ENCODE data around the gene ARL17B.
A peak's percentile ranks its signal among the peaks of the same experiment; 100 is the strongest.
"Not testable (repeated sequence)": the region's sequence is repeated elsewhere in the genome, so short reads cannot be mapped to it uniquely, and the experiment has no call there.

Gene ARL17B

DNA sequence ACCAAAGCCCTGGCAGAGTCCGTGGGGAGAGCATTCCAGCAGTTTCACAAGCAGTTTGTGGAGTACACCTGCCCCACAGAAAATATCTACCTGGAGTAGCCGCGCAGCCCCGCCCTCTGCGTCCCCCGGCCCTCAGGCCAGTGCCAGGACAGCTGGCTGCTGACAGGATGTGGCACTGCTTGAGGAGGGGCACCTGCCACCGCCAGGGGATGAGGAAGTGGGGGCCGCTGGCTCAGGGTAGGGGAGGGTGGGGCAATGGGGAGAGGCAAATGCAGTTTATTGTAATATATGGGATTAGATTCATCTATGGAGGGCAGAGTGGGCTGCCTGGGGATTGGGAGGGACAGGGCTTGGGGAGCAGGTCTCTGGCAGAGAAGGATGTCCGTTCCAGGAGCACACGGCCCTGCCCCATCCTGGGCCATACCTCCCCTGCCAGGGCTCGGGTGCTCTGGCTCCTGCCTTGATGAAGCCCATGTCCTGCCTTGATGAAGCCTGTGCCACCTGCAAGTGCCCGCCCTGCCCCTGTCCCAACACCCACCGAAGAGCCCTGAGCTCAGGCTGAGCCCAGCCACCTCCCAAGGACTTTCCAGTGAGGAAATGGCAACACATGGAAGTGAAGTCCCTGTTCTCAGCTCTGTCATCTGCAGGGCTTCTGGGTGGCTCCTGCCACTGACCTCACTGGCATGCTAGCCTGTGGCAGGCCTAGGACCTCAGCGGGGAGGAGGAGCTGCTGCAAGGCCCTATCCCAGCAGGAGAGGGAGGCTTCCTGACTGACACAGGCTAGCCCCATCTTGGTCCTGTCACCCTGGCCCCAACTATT lies 116.4 kb downstream of the ARL17B start:
- not testable (repeated sequence) for FAIRE-seq

DNA sequence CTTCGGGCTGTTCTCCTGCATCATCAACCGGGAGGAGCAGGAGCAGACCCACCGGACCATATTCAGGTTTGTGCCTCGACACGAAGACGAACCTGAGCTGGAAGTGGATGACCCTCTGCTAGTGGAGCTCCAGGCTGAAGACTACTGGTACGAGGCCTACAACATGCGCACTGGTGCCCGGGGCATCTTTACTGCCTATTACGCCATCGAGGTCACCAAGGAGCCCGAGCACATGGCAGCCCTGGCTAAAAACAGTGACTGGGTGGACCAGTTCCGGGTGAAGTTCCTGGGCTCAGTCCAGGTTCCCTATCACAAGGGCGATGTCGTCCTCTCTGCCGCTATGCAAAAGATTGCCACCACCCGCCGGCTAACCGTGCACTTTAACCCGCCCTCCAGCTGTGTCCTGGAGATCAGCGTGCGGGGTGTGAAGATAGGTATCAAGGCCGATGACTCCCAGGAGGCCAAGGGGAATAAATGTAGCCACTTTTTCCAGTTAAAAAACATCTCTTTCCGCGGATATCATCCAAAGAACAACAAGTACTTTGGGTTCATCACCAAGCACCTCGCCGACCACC lies 117.1 kb downstream of the ARL17B start:
- FAIRE-seq, result not testable (repeated sequence)

DNA sequence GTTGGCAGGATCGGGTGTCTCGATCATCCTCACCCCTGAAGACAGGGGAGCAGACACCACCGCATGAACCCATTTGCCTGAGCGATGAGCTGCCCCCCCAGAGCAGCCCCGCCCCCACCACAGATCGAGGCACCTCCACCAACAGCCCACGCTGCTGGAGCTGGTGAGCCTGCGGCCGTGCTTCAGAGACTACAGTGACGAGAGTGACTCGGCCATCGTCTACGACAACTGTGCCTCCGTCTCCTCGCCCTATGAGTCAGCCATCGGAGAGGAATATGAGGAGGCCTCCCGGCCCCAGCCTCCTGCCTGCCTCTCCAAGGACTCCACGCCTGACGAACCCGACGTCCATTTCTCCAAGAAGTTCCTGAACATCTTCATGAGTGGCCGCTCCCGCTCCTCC lies 117.6 kb downstream of the ARL17B start:
- not testable (repeated sequence) for FAIRE-seq

DNA sequence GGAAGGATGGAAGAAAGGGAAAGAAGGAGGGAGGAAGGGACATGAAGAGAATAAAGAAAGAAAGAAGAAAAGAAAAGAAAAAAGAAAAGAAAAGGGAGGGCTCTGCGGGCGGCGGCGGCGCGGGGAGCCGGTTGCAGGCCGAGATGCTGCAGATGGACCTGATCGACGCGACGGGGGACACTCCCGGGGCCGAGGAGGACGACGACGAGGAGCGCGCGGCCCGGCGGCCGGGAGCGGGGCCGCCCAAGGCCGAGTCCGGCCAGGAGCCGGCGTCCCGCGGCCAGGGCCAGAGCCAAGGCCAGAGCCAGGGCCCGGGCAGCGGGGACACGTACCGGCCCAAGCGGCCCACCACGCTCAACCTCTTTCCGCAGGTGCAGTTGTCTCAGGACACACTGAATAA lies 118.1 kb downstream of the ARL17B start:
- FAIRE-seq, result not testable (repeated sequence)

DNA sequence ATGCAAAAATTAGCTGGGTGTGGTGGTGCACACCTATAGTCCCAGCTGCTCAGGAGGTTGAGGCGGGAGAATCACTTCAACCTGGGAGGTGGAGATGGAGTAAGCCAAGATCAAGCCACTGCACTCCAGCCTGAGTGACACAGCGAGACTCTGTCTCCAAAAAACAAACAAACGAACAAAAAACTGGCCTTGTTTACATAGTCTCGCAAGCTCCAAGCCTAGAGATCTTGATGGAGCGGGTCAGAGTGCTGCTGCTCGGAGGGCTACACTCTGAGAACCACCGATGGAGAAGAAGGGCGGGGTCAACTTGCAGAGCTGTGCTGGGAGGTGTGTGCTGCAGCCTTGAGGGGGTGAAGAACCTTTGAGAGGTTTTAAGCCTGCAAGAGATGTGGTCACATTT lies 130.2 kb downstream of the ARL17B start:
- FAIRE-seq, result not testable (repeated sequence)

DNA sequence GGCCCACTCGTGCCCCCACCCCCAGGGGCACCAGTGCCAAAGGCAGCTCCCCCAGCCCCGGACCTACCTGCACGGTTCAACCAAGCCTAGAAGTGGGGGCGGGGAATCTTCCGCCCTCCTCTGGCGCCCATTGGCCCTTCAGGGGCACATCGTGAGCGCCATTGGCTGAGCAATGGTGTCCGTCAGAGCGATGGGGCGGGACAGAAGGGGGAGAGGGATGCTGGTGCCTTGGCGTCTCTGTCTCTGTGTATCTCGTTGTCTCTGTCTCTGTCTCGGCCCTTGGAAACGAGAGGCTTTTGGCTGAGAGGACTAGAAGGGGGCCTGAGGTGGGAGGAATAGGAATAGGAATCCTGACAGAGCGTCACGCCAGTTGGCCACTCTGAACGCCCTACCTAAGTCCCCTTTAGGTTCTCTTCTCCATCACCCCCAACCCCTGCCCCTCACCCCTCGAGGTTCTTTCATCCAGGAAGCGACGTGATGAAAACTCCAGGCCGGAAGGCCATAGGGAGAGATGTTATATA lies 136.2 kb downstream of the ARL17B start:
- FAIRE-seq, result peak; percentile 81

DNA sequence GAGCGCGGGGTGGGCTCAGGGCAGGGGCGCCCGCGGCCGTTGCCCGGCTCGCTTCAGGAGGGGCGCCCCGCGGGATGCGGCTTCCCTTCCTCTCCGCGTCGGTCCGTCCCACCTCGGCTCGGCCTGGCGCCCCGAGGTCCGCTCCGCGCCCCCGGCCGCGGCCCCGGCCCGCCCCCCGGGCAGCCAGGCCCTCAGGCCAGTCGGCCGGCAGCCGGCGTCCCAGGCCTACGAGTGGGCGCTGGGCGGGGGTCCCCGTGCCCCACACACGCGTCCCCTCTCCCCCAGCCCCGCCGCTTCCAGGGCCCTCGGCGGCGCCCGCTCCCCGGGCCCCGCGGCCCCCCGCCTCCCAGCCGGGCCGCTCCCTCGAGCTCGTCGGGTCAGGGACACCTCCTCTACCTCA lies 136.7 kb downstream of the ARL17B start:
- FAIRE-seq, result not testable (repeated sequence)

Measured in islet of Langerhans (tissue), 1 donor.